Measurements from ENCODE around the gene PYCARD.

- TF ChIP-seq CTCF (IDR thresholded peaks at IDR 0.05 in 8 of 11, conservative IDR thresholded peaks at IDR 0.05 in 3 of 11) (no peak), POLR2AphosphoS5 (IDR thresholded peaks at IDR 0.05) (no peak)
Observed at GRCh38 chr16:31206776-31207175, 4.2 kb upstream of the PYCARD start.

Data from spleen (tissue), 7 donors.